Hepatic stellate cell (primary cell): Measurements from ENCODE around the gene TOP1.
"Not testable (repeated sequence)": the region's sequence is repeated elsewhere in the genome, so short reads cannot be mapped to it uniquely, and the experiment has no call there.

ENCODE experiments used
- DNase-seq: peaks from one replicate; pipeline ENCODE4 v3.0.0; 2011; ENCODE audit warnings: low spot score

Gene TOP1

GRCh38 chr20:41132388-41132775 is 103.8 kb downstream of the TOP1 start:
- DNase-seq, result not testable (repeated sequence)

GRCh38 chr20:41133709-41134361 is 105.2 kb downstream of the TOP1 start:
- no peak for DNase-seq

GRCh38 chr20:41134362-41135186 is 106.0 kb downstream of the TOP1 start:
- no peak for DNase-seq

- DNase-seq, result no peak
Measured at GRCh38 chr20:41135187-41135887, 106.7 kb downstream of the TOP1 start.

GRCh38 chr20:41135888-41136679 is 107.5 kb downstream of the TOP1 start:
- DNase-seq, result no peak

GRCh38 chr20:41136680-41137613 is 108.3 kb downstream of the TOP1 start, which contains the start of gene PLCG1:
Gene PLCG1 (plus strand): TSS chr20:41137543. CDS start chr20:41137642, 99 bp downstream.
- peak; percentile 97 for DNase-seq

GRCh38 chr20:41137614-41138474 is 109.2 kb downstream of the TOP1 start:
- DNase-seq, result peak; percentile 82

- DNase-seq, result peak; percentile 34
Measured at GRCh38 chr20:41138475-41139226, 110.0 kb downstream of the TOP1 start.

GRCh38 chr20:41139227-41140093 is 110.8 kb downstream of the TOP1 start:
- no peak for DNase-seq

- no peak for DNase-seq
Measured at GRCh38 chr20:41140226-41141133, 111.9 kb downstream of the TOP1 start.

- DNase-seq, result peak; percentile 63
Measured at GRCh38 chr20:41141153-41141815, 112.7 kb downstream of the TOP1 start.

GRCh38 chr20:41142245-41142644 is 113.6 kb downstream of the TOP1 start:
- DNase-seq, result no peak

GRCh38 chr20:41142919-41143318 is 114.3 kb downstream of the TOP1 start:
- no peak for DNase-seq

- no peak for DNase-seq
Measured at GRCh38 chr20:41143354-41143753, 114.7 kb downstream of the TOP1 start.

- no peak for DNase-seq
Measured at GRCh38 chr20:41145317-41145716, 116.7 kb downstream of the TOP1 start.

- DNase-seq, result no peak
Measured at GRCh38 chr20:41145821-41146620, 117.4 kb downstream of the TOP1 start.
